SU-DHL-6 (cell line): ENCODE data around the gene THAP2.

ENCODE experiments used
- H2AFZ ChIP-seq: fragments of 200-600 bp; sonication (generic); 2 replicates; pipeline ENCODE4 v1.6.1; 2014; ENCODE audit warnings: low read depth, mild to moderate bottlenecking, moderate library complexity, mixed read lengths, antibody characterized with exemption, low read length; ENCODE audit not compliant: severe bottlenecking
- H3F3A ChIP-seq: fragments of 200-600 bp; shearing (Covaris generic); 2 replicates; pipeline ENCODE4 v1.6.0; 2016; ENCODE audit warnings: antibody characterized with exemption, mild to moderate bottlenecking; ENCODE audit not compliant: insufficient read depth
- H3K27ac ChIP-seq: fragments of 200-600 bp; sonication (generic); 2 replicates; pipeline ENCODE4 v1.5.1; 2016; ENCODE audit warnings: low read depth, mild to moderate bottlenecking, low read length, moderate library complexity, mixed read lengths
- H3K27me3 ChIP-seq: fragments of 200-600 bp; sonication (generic), shearing (Covaris generic); 2 replicates; pipeline ENCODE4 v1.6.0; 2014; ENCODE audit warnings: mild to moderate bottlenecking, low read length
- H3K36me3 ChIP-seq: fragments of 200-600 bp; sonication (generic); 2 replicates; pipeline ENCODE4 v1.6.1; 2014; ENCODE audit warnings: mild to moderate bottlenecking, low read length, mixed read lengths
- H3K4me2 ChIP-seq: fragments of 300-600, 200-600 bp; shearing (Covaris generic), sonication (generic); 2 replicates; pipeline ENCODE4 v1.6.0; 2014; ENCODE audit warnings: low read length, low read depth, mild to moderate bottlenecking; ENCODE audit not compliant: poor library complexity, severe bottlenecking
- H3K4me3 ChIP-seq: fragments of 200-600 bp; sonication (generic); 2 replicates; pipeline ENCODE4 v1.5.1; 2014; ENCODE audit warnings: antibody characterized with exemption, low read length, mild to moderate bottlenecking, mixed read lengths; ENCODE audit not compliant: insufficient read depth, poor library complexity, severe bottlenecking
- H3K79me2 ChIP-seq: fragments of 200-600 bp; sonication (generic); 2 replicates; pipeline ENCODE4 v1.6.1; 2014; ENCODE audit warnings: mild to moderate bottlenecking, low read length, moderate library complexity; ENCODE audit not compliant: insufficient read depth
- H3K9ac ChIP-seq: fragments of 200-600 bp; sonication (generic); 2 replicates; pipeline ENCODE4 v1.7.0; 2014; ENCODE audit warnings: mild to moderate bottlenecking, low read length
- H3K9me2 ChIP-seq: fragments of 200-600 bp; sonication (generic); replicated peaks from 2 replicates; pipeline ENCODE4 v1.6.1; 2014; ENCODE audit warnings: low read length; ENCODE audit not compliant: insufficient read depth
- H3K9me3 ChIP-seq: fragments of 200-600 bp; sonication (generic); 2 replicates; pipeline ENCODE4 v1.6.1; 2014; ENCODE audit warnings: low read length, mixed read lengths; ENCODE audit not compliant: insufficient read depth
- H4K20me1 ChIP-seq: fragments of 200-600 bp; sonication (generic); 2 replicates; pipeline ENCODE4 v1.6.1; 2014; ENCODE audit warnings: low read depth, mild to moderate bottlenecking, antibody characterized with exemption, low read length, moderate library complexity, mixed read lengths
- CTCF ChIP-seq: fragments of 200-600 bp; sonication (generic); IDR thresholded peaks from one replicate; pipeline ENCODE4 v1.5.1; 2017; ENCODE audit warnings: antibody characterized with exemption, mild to moderate bottlenecking, low read length, moderate library complexity; ENCODE audit not compliant: insufficient read depth, poor library complexity, severe bottlenecking
- EZH2phosphoT487 ChIP-seq: fragments of 200-600 bp; sonication (generic), shearing (Covaris generic); conservative IDR thresholded peaks from 2 replicates; pipeline ENCODE4 v1.6.1; 2018; ENCODE audit warnings: mild to moderate bottlenecking, antibody characterized with exemption, low read length, moderate library complexity, mixed read lengths

The THAP2 gene

GRCh38 chr12:71636704-71637115 lies 27.4 kb upstream of the THAP2 start:
- H3K27ac ChIP-seq: no peak overlapping the region
- peaks cover 68% of the 10 kb centered on the region for H3K36me3 ChIP-seq
- no peaks in the 10 kb centered on the region for H3K27me3 ChIP-seq
- no peak overlapping the region for H2AFZ ChIP-seq
- H3K9me2 ChIP-seq: no peaks in the 10 kb centered on the region
- no peaks in the 10 kb centered on the region; the same call in 1 of the 2 replicates for H4K20me1 ChIP-seq
- H3K4me3 ChIP-seq: no peak overlapping the region
- H3K4me2 ChIP-seq: no peak overlapping the region
- no peak overlapping the region for H3K9ac ChIP-seq
- H3K79me2 ChIP-seq: no peaks in the 10 kb centered on the region
- H3F3A ChIP-seq: peaks cover 22% of the 10 kb centered on the region
- TF ChIP-seq EZH2phosphoT487 (no peak), CTCF (peak; percentile 63)
- no peaks in the 10 kb centered on the region for H3K9me3 ChIP-seq

DNA sequence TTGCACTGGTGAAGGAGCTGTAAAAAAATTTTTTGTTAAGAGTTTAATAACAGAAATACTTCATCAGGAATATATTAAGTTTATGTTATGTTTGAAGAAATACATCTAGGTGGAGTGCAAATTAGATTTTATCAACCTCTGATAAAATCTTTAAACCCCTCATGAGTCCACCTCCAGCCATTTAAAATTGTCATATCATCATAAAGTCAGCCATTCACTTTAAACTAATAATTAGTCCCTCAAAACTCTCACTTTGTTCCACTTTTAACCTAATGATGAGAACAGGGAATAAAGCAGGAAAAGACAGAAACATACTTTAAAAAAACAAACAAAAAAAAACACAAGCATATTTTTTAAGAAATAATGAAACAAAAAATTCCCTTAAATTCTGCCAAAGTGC lies 25.6 kb upstream of the THAP2 start:
- Histone ChIP-seq H3K9ac (no peak overlapping the region), H3K9me3 (no peaks in the 10 kb centered on the region), H3F3A (peaks cover 24% of the 10 kb centered on the region), H3K27me3 (no peaks in the 10 kb centered on the region), H3K27ac (no peak overlapping the region), H3K79me2 (no peaks in the 10 kb centered on the region), H2AFZ (no peak overlapping the region), H3K9me2 (no peaks in the 10 kb centered on the region), H3K36me3 (peaks cover 64% of the 10 kb centered on the region), H4K20me1 (no peaks in the 10 kb centered on the region; the same call in 1 of the 2 replicates), H3K4me2 (no peak overlapping the region), H3K4me3 (no peak overlapping the region)
- no peak for TF ChIP-seq EZH2phosphoT487
- TF ChIP-seq CTCF: no peak

DNA sequence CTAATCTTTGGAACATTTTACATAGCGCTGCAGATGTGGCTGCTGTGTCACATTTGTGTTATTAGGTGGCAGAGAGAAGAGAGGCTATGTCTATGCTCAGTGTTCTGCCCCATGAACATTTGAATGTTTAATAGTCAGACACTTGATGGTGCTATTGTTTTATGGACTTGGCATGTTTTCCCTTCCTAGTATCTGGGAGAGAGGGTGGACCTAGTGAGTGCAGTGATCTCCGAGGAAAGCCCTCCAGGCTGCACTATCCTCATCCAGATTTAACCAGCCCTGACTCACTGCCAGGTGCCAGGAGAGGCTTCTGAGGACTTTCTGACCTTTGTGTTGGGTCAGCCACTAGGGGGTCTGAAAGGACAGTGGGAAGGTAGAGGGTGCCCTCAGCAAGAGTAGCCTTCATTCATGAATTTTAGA lies 24.8 kb upstream of the THAP2 start:
- H3K36me3 ChIP-seq: peaks cover 64% of the 10 kb centered on the region
- H3K27me3 ChIP-seq: no peaks in the 10 kb centered on the region
- peaks cover 24% of the 10 kb centered on the region for H3F3A ChIP-seq
- no peak overlapping the region for H2AFZ ChIP-seq
- no peaks in the 10 kb centered on the region; the same call in 1 of the 2 replicates for H4K20me1 ChIP-seq
- H3K79me2 ChIP-seq: no peaks in the 10 kb centered on the region
- no peaks in the 10 kb centered on the region for H3K9me3 ChIP-seq
- H3K9me2 ChIP-seq: no peaks in the 10 kb centered on the region
- no peak for TF ChIP-seq CTCF
- TF ChIP-seq EZH2phosphoT487: no peak
- no peak overlapping the region for H3K27ac ChIP-seq
- no peak overlapping the region for H3K4me3 ChIP-seq
- no peak overlapping the region for H3K4me2 ChIP-seq
- no peak overlapping the region for H3K9ac ChIP-seq

- no peaks in the 10 kb centered on the region for H3K9me3 ChIP-seq
- H3K79me2 ChIP-seq: no peaks in the 10 kb centered on the region
- peaks cover 27% of the 10 kb centered on the region for H3F3A ChIP-seq
- H3K27me3 ChIP-seq: no peaks in the 10 kb centered on the region
- H3K9me2 ChIP-seq: no peaks in the 10 kb centered on the region
- H4K20me1 ChIP-seq: no peaks in the 10 kb centered on the region; the same call in 1 of the 2 replicates
- no peak overlapping the region for H3K4me2 ChIP-seq
- H3K36me3 ChIP-seq: peaks cover 63% of the 10 kb centered on the region
- no peak for TF ChIP-seq CTCF
- no peak for TF ChIP-seq EZH2phosphoT487
- no peak overlapping the region for H3K27ac ChIP-seq
- no peak overlapping the region for H3K9ac ChIP-seq
- H2AFZ ChIP-seq: no peak overlapping the region
- H3K4me3 ChIP-seq: no peak overlapping the region
These were observed 23.8 kb upstream of the THAP2 start for GRCh38 chr12:71640316-71640715.
